ENCODE results near the gene FAM98C.

FAM98C gene

GRCh38 chr19:38402967-38403674 is at the start of gene FAM98C:
FAM98C (plus strand) TSS chr19:38403093; CDS start chr19:38403154, 61 bp downstream.
- Histone ChIP-seq H3K4me3 (ENCODE audit: low read depth in 1 of 2, low read length in 2 of 2) (peak within 1 kb of the TSS; percentile 63 to 95), H2AFZ (ENCODE audit: low read depth, low read length) (peak within 1 kb of the TSS; percentile 99), H3K4me1 (ENCODE audit: insufficient read depth, low read length) (peaks cover 20% of the 10 kb centered on the region), H3K79me2 (ENCODE audit: insufficient read depth, low read length) (peaks cover 10% of the 10 kb centered on the region; the same call in 1 of the 2 replicates), H3K9ac (ENCODE audit: low read depth, low read length) (peak within 1 kb of the TSS; percentile 91), H3K4me2 (ENCODE audit: insufficient read depth, low read length) (peak within 1 kb of the TSS; percentile 99), H3K27me3 (ENCODE audit: insufficient read depth, low read length, poor library complexity) (no peaks in the 10 kb centered on the region), H3K9me3 (ENCODE audit: insufficient read depth, low read length, severe bottlenecking) (no peaks in the 10 kb centered on the region), H3K27ac (ENCODE audit: low read length) (peak within 1 kb of the TSS; percentile 76), H3K36me3 (ENCODE audit: insufficient read depth, low read length) (peaks cover 19% of the 10 kb centered on the region), H4K20me1 (ENCODE audit: insufficient read depth, low read length) (no peaks in the 10 kb centered on the region)
- peak; percentile 91 for TF ChIP-seq CTCF (IDR thresholded peaks at IDR 0.05; ENCODE audit: borderline replicate concordance, extremely low read depth, low read length, poor library complexity, severe bottlenecking)
- TF ChIP-seq EZH2 (IDR thresholded peaks at IDR 0.05; ENCODE audit: borderline replicate concordance, low read depth, low read length, severe bottlenecking), result no peak
- DNase-seq (peak; percentile 97), ATAC-seq (ENCODE audit: insufficient read depth, low read depth) (peak; percentile 96)

GRCh38 chr19:38355728-38356725 is 46.9 kb upstream of the FAM98C start:
- H3K27me3 ChIP-seq (ENCODE audit: insufficient read depth, low read length, poor library complexity), result peaks cover 4% of the 10 kb centered on the region
- H3K9ac ChIP-seq (ENCODE audit: low read depth, low read length), result no peak overlapping the region
- H3K27ac ChIP-seq (ENCODE audit: low read length), result no peak overlapping the region
- H4K20me1 ChIP-seq (ENCODE audit: insufficient read depth, low read length), result no peaks in the 10 kb centered on the region; the same call in 1 of the 2 replicates
- no peaks in the 10 kb centered on the region for H3K9me3 ChIP-seq (ENCODE audit: insufficient read depth, low read length, severe bottlenecking)
- no peaks in the 10 kb centered on the region for H3K4me1 ChIP-seq (ENCODE audit: insufficient read depth, low read length)
- H2AFZ ChIP-seq (ENCODE audit: low read depth, low read length), result no peak overlapping the region
- H3K36me3 ChIP-seq (ENCODE audit: insufficient read depth, low read length), result no peaks in the 10 kb centered on the region
- TF ChIP-seq CTCF (IDR thresholded peaks at IDR 0.05; ENCODE audit: borderline replicate concordance, extremely low read depth, low read length, poor library complexity, severe bottlenecking) (no peak), EZH2 (IDR thresholded peaks at IDR 0.05; ENCODE audit: borderline replicate concordance, low read depth, low read length, severe bottlenecking) (no peak)
- no peaks in the 10 kb centered on the region for H3K79me2 ChIP-seq (ENCODE audit: insufficient read depth, low read length)
- H3K4me2 ChIP-seq (ENCODE audit: insufficient read depth, low read length), result no peak overlapping the region
- DNase-seq, result no peak
- no peak for ATAC-seq (ENCODE audit: insufficient read depth, low read depth)
- no peak overlapping the region for H3K4me3 ChIP-seq (ENCODE audit: low read depth in 1 of 2, low read length in 2 of 2)

- Histone ChIP-seq H3K4me2 (ENCODE audit: insufficient read depth, low read length) (no peak overlapping the region), H3K9ac (ENCODE audit: low read depth, low read length) (no peak overlapping the region), H3K79me2 (ENCODE audit: insufficient read depth, low read length) (no peaks in the 10 kb centered on the region), H3K9me3 (ENCODE audit: insufficient read depth, low read length, severe bottlenecking) (no peaks in the 10 kb centered on the region), H3K4me1 (ENCODE audit: insufficient read depth, low read length) (no peaks in the 10 kb centered on the region), H2AFZ (ENCODE audit: low read depth, low read length) (no peak overlapping the region), H3K27me3 (ENCODE audit: insufficient read depth, low read length, poor library complexity) (peaks cover 4% of the 10 kb centered on the region), H3K36me3 (ENCODE audit: insufficient read depth, low read length) (no peaks in the 10 kb centered on the region), H3K4me3 (ENCODE audit: low read depth in 1 of 2, low read length in 2 of 2) (no peak overlapping the region), H4K20me1 (ENCODE audit: insufficient read depth, low read length) (no peaks in the 10 kb centered on the region; the same call in 1 of the 2 replicates), H3K27ac (ENCODE audit: low read length) (no peak overlapping the region)
- ATAC-seq (ENCODE audit: insufficient read depth, low read depth) (no peak; the same call in 2 of the 3 replicates), DNase-seq (no peak)
- TF ChIP-seq CTCF (IDR thresholded peaks at IDR 0.05; ENCODE audit: borderline replicate concordance, extremely low read depth, low read length, poor library complexity, severe bottlenecking), result no peak
- TF ChIP-seq EZH2 (IDR thresholded peaks at IDR 0.05; ENCODE audit: borderline replicate concordance, low read depth, low read length, severe bottlenecking), result no peak
These were observed 44.8 kb upstream of the FAM98C start for GRCh38 chr19:38358071-38358470.
